ENCODE measurements around the gene PTPN4.

DNA sequence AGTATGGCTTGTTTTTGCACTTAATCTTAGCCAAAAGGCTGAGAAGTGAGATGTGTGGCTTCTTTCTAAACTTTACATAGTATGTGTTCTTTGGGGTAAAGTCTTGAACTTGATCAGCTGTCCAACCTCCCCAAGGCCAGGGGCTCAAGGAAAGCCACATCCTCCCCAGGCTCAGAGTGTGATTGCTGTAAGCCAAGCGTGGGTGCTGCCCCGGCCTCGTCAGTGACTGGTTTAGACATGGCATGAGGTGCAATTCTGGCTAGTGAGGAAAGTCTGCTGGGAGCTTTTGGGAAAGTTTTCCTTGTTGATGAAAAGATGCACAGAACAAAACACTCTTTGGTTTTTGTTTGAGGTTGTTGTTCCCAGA lies 40.5 kb upstream of the PTPN4 start:
- TF ChIP-seq, protein P1, sequence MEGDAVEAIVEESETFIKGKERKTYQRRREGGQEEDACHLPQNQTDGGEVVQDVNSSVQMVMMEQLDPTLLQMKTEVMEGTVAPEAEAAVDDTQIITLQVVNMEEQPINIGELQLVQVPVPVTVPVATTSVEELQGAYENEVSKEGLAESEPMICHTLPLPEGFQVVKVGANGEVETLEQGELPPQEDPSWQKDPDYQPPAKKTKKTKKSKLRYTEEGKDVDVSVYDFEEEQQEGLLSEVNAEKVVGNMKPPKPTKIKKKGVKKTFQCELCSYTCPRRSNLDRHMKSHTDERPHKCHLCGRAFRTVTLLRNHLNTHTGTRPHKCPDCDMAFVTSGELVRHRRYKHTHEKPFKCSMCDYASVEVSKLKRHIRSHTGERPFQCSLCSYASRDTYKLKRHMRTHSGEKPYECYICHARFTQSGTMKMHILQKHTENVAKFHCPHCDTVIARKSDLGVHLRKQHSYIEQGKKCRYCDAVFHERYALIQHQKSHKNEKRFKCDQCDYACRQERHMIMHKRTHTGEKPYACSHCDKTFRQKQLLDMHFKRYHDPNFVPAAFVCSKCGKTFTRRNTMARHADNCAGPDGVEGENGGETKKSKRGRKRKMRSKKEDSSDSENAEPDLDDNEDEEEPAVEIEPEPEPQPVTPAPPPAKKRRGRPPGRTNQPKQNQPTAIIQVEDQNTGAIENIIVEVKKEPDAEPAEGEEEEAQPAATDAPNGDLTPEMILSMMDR (IDR thresholded peaks at IDR 0.05), result no peak
- TF ChIP-seq ZFX (IDR thresholded peaks at IDR 0.05; ENCODE audit: borderline replicate concordance), result no peak

All from 22Rv1 (cell line).